Measurements from ENCODE around the gene OTOR. TPM values are rescaled to one million over a fixed set of nuclear protein-coding genes. Genes with fewer than 3 reads are reported as not detected.

The OTOR gene
- total RNA-seq, 2 experiments from 2014 or later: not detected

DNA sequence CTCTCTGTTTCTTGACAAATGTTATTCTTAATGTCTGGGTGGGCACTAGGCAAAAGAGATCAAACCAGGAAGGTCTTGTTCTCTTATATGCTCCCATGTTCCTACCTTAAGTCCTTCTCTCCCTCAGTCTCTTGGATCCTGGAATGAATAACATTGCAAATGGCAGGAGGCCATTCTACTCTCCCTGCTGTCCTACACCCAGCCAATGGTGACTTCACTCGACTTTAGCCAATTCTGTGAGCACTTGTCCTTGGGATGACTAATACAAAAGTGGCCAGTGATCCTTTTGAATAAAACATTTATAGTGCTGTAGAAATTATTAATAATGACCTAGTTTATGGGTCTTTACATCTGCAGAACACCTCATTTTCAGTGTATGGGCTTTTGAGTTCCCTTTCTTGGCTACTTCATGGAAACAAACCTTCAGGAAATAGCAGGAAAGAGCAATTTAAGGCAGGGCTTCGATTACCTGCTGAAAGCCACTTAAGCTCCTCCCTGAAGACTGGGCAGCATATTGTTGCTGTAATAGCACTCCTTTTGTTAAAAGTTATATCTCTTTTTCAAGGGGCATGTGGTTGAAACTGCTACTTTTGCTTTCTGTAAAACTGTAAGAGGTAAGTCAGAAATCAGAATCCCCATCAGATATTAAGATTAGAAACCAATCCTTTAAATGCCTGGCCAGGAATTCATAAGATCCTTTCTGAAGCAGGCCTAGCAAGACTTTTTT is 10.5 kb downstream of the OTOR start:
- intact Hi-C loops (cut with micrococcal nuclease): no loop called here
- Mint-ChIP-seq H3K4me3 (no peak overlapping the region), H3K27ac (no peak overlapping the region), H3K36me3 (ENCODE audit: low read depth) (no peaks in the 10 kb centered on the region), H3K9me3 (peaks cover 2% of the 10 kb centered on the region), H3K4me1 (ENCODE audit: low read depth) (no peaks in the 10 kb centered on the region), H3K27me3 (ENCODE audit: low read depth) (no peaks in the 10 kb centered on the region)
- CTCF ChIA-PET: no interaction called here
- no peak for DNase-seq

DNA sequence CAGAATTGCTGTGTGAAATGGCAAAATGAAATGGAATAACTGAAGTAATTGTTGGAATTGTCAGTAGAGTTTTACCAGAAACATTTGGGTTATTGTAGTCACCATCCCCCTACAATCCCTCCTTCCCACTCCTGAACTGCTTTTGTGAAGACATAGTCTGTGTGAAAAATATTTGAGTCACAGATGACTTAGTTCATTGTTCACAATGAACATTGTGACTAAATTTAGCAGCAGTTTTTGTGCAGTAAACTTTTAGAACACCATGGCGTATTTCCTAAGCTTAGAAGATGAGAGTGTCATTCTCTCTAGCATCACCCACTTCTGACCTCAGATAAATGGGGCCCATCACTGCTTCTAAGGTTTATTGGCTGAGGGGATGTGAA is 11.0 kb downstream of the OTOR start:
- no peak for DNase-seq
- intact Hi-C loops (cut with micrococcal nuclease): no loop called here
- H3K4me1 Mint-ChIP-seq (ENCODE audit: low read depth): no peaks in the 10 kb centered on the region
- no peaks in the 10 kb centered on the region for H3K27me3 Mint-ChIP-seq (ENCODE audit: low read depth)
- no peak overlapping the region for H3K27ac Mint-ChIP-seq
- CTCF ChIA-PET: interaction anchor here (0.6 to 0.7 kb wide), 2 partner anchors 45 to 215 kb away, joined by 3 to 4 read pairs; no protein-coding TSS in a partner anchor
- H3K4me3 Mint-ChIP-seq: no peak overlapping the region
- H3K36me3 Mint-ChIP-seq (ENCODE audit: low read depth): no peaks in the 10 kb centered on the region
- H3K9me3 Mint-ChIP-seq: peaks cover 2% of the 10 kb centered on the region

GRCh38 chr20:16760431-16761304 is 12.5 kb downstream of the OTOR start:
- no peaks in the 10 kb centered on the region for H3K4me1 Mint-ChIP-seq (ENCODE audit: low read depth)
- H3K27ac Mint-ChIP-seq: no peak overlapping the region
- no peak overlapping the region for H3K4me3 Mint-ChIP-seq
- CTCF ChIA-PET: interaction anchor here (0.6 to 2.1 kb wide), 12 partner anchors 12 to 1314 kb away, joined by 3 to 5 read pairs (median 3); partner anchors contain the start of gene OTOR
- H3K36me3 Mint-ChIP-seq (ENCODE audit: low read depth): no peaks in the 10 kb centered on the region
- H3K27me3 Mint-ChIP-seq (ENCODE audit: low read depth): no peaks in the 10 kb centered on the region
- peaks cover under 1% of the 10 kb centered on the region for H3K9me3 Mint-ChIP-seq
- no peak for DNase-seq
- intact Hi-C loops (cut with micrococcal nuclease): loop anchor here (1.0 to 5.0 kb wide), 3 partner anchors 59 to 1048 kb away; no protein-coding TSS in a partner anchor

- no peaks in the 10 kb centered on the region for H3K4me1 Mint-ChIP-seq (ENCODE audit: low read depth)
- H3K36me3 Mint-ChIP-seq (ENCODE audit: low read depth): no peaks in the 10 kb centered on the region
- no peak overlapping the region for H3K27ac Mint-ChIP-seq
- no peak overlapping the region for H3K4me3 Mint-ChIP-seq
- peak; percentile 65 for DNase-seq
- intact Hi-C loops (cut with micrococcal nuclease): loop anchor here (1.0 to 5.0 kb wide), 3 partner anchors 60 to 1049 kb away; no protein-coding TSS in a partner anchor
- CTCF ChIA-PET: interaction anchor here (0.6 to 2.1 kb wide), 13 partner anchors 13 to 1315 kb away, joined by 3 to 5 read pairs (median 3); partner anchors contain the start of gene OTOR
- H3K9me3 Mint-ChIP-seq: no peaks in the 10 kb centered on the region
- H3K27me3 Mint-ChIP-seq (ENCODE audit: low read depth): peaks cover 3% of the 10 kb centered on the region
Observed at GRCh38 chr20:16761305-16761829, 13.2 kb downstream of the OTOR start.

DNA sequence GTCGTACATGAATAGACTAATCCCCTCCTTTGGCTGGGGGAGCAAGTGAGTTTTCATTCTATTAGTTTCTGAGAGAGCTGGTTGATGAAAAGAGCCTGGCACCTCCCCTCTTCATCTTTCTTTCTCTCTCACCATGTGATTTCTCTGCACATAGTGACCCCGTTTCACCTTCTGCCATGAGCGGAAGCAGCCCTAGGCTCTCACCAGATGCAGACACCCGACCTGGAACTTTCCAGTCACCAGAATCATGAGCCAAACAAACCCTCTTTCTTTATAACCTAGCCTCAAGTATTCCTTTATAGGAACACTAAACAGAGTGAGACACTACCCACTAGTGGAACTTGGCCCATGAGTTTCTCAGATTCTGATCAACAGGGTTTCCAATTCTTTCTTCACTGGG is 16.4 kb downstream of the OTOR start:
- H3K4me1 Mint-ChIP-seq (ENCODE audit: low read depth): no peaks in the 10 kb centered on the region
- intact Hi-C loops (cut with micrococcal nuclease): loop anchor here (5.0 kb wide), 1 partner anchor 1052 kb away; no protein-coding TSS in a partner anchor
- no peaks in the 10 kb centered on the region for H3K36me3 Mint-ChIP-seq (ENCODE audit: low read depth)
- H3K27me3 Mint-ChIP-seq (ENCODE audit: low read depth): peaks cover 11% of the 10 kb centered on the region
- no peak for DNase-seq
- no peak overlapping the region for H3K4me3 Mint-ChIP-seq
- CTCF ChIA-PET: interaction anchor here (0.9 kb wide), 1 partner anchor 11 kb away, joined by 3 read pairs; no protein-coding TSS in a partner anchor
- no peaks in the 10 kb centered on the region for H3K9me3 Mint-ChIP-seq
- H3K27ac Mint-ChIP-seq: no peak overlapping the region

- intact Hi-C loops (cut with micrococcal nuclease): no loop called here
- Mint-ChIP-seq H3K9me3 (peaks cover 2% of the 10 kb centered on the region), H3K4me1 (ENCODE audit: low read depth) (no peaks in the 10 kb centered on the region)
Observed at GRCh38 chr20:16771213-16771612, 23.1 kb downstream of the OTOR start.

DNA sequence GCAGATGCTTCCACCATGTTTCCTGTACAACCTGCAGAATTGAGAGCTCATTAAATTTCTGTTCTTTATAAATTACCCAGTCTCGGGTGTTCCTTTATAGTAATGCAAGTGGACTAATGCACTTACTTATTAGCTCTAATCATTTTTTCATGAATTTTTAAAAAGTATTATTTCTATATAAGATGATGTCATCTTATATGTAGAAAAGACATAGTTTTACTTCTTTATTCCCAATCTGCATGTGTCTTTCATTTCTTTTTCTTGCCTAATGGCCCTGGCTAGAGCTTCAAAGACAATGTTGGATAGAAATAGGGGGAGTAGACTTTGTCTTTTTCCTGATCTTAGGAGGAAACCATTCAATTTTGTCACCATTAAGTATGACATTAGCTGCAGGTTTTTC is 27.8 kb downstream of the OTOR start:
- CTCF ChIA-PET: interaction anchor here (1.0 kb wide), 1 partner anchor 14 kb away, joined by 3 read pairs; no protein-coding TSS in a partner anchor
- H3K27me3 Mint-ChIP-seq (ENCODE audit: low read depth): peaks cover 8% of the 10 kb centered on the region
- H3K9me3 Mint-ChIP-seq: peaks cover 2% of the 10 kb centered on the region
- no peaks in the 10 kb centered on the region for H3K4me1 Mint-ChIP-seq (ENCODE audit: low read depth)
- no peak overlapping the region for H3K27ac Mint-ChIP-seq
- H3K36me3 Mint-ChIP-seq (ENCODE audit: low read depth): no peaks in the 10 kb centered on the region
- intact Hi-C loops (cut with micrococcal nuclease): no loop called here
- no peak overlapping the region for H3K4me3 Mint-ChIP-seq
- DNase-seq: no peak

More at GRCh38 chr20:16771213-16771612, 23.1 kb downstream of the OTOR start:
- Mint-ChIP-seq H3K4me3 (no peak overlapping the region), H3K27me3 (ENCODE audit: low read depth) (peaks cover 12% of the 10 kb centered on the region), H3K36me3 (ENCODE audit: low read depth) (no peaks in the 10 kb centered on the region), H3K27ac (no peak overlapping the region)
- no peak for DNase-seq
- CTCF ChIA-PET: no interaction called here

- Mint-ChIP-seq H3K36me3 (ENCODE audit: low read depth) (no peaks in the 10 kb centered on the region), H3K4me1 (ENCODE audit: low read depth) (no peaks in the 10 kb centered on the region), H3K9me3 (peaks cover 2% of the 10 kb centered on the region), H3K27ac (no peak overlapping the region), H3K27me3 (ENCODE audit: low read depth) (peaks cover 9% of the 10 kb centered on the region), H3K4me3 (no peak overlapping the region)
- no peak for DNase-seq
- CTCF ChIA-PET: interaction anchor here (0.6 kb wide), 1 partner anchor 27 kb away, joined by 6 read pairs; no protein-coding TSS in a partner anchor
- intact Hi-C loops (cut with micrococcal nuclease): no loop called here
Observed at GRCh38 chr20:16777126-16777525, 29.0 kb downstream of the OTOR start.

DNA sequence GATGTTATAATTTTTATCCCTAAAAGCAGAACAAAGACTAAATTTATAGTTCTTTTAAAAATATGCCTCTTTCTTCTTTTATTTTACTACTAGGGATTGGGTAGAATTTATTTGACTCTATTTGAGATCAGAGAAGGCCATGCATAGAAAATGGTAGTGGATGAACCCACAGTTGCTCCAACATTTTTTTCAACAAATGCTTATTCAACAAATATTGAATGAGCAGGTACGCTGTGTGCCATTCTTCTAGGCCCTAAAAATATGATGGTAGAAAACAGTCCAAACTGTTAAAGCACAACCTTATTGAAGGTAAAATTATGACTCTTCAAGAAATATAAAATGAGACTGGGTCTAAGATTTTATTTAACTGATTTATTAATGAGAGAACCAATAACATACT is 30.0 kb downstream of the OTOR start:
- intact Hi-C loops (cut with micrococcal nuclease): no loop called here
- Mint-ChIP-seq H3K9me3 (peaks cover 7% of the 10 kb centered on the region), H3K27me3 (ENCODE audit: low read depth) (peaks cover 8% of the 10 kb centered on the region), H3K27ac (no peak overlapping the region), H3K4me3 (no peak overlapping the region), H3K4me1 (ENCODE audit: low read depth) (no peaks in the 10 kb centered on the region), H3K36me3 (ENCODE audit: low read depth) (no peaks in the 10 kb centered on the region)
- CTCF ChIA-PET: no interaction called here
- no peak for DNase-seq

- H3K27me3 Mint-ChIP-seq (ENCODE audit: low read depth): peaks cover 15% of the 10 kb centered on the region
- DNase-seq: no peak
- CTCF ChIA-PET: no interaction called here
- no peaks in the 10 kb centered on the region for H3K36me3 Mint-ChIP-seq (ENCODE audit: low read depth)
- H3K27ac Mint-ChIP-seq: no peak overlapping the region
- H3K4me3 Mint-ChIP-seq: no peak overlapping the region
- H3K4me1 Mint-ChIP-seq (ENCODE audit: low read depth): no peaks in the 10 kb centered on the region
- intact Hi-C loops (cut with micrococcal nuclease): no loop called here
- peaks cover 7% of the 10 kb centered on the region for H3K9me3 Mint-ChIP-seq
Observed at GRCh38 chr20:16781496-16781895, 33.3 kb downstream of the OTOR start.

DNA sequence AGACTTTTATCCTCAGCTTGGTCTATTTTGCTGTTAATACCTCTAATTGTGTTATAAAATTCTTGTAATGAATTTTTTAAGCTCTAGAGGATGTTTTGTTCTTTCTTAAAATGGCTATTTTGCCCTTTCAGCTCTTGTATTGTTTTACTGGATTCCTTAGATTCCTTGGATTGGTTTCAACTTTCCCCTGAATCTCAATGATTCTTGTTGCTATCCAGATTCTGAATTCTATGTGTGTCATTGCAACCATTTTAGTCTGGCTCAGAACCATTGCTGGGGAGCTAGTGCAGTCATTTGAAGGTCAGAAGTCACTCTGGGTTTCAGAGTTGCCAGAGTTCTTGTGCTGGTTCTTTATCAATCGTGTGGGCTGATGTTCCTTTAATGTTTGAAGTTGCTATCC is 37.1 kb downstream of the OTOR start:
- H3K4me3 Mint-ChIP-seq: no peak overlapping the region
- peaks cover 7% of the 10 kb centered on the region for H3K9me3 Mint-ChIP-seq
- H3K4me1 Mint-ChIP-seq (ENCODE audit: low read depth): no peaks in the 10 kb centered on the region
- peaks cover 34% of the 10 kb centered on the region for H3K27me3 Mint-ChIP-seq (ENCODE audit: low read depth)
- no peak overlapping the region for H3K27ac Mint-ChIP-seq
- no peak for DNase-seq
- no peaks in the 10 kb centered on the region for H3K36me3 Mint-ChIP-seq (ENCODE audit: low read depth)
- intact Hi-C loops (cut with micrococcal nuclease): no loop called here
- CTCF ChIA-PET: no interaction called here
